CD4-positive, alpha-beta T cell (primary cell): ENCODE results near the gene GFY. TPM values are rescaled to one million over a fixed set of nuclear protein-coding genes. Genes with fewer than 3 reads are reported as not detected.

Source experiments
- ATAC-seq: fragments of 200-7000 bp; cut with Tn5 transposase; one replicate; pipeline ENCODE4 v1.10.0; 2022; ENCODE audit warnings: mild to moderate bottlenecking; ENCODE audit not compliant: poor library complexity
- CTCF ChIA-PET: fragments of 350-600 bp; sonication (Branson Sonifier 250); formaldehyde crosslinking; loops from one replicate; lab custom pipeline; 2021; ENCODE audit warnings: antibody characterized with exemption, inconsistent platforms; lab: Charles Lee
- POLR2A ChIA-PET: fragments of 350-600 bp; sonication (Branson Sonifier 250); formaldehyde crosslinking; loops from one replicate; lab custom pipeline; 2021; ENCODE audit warnings: antibody characterized with exemption, inconsistent platforms; lab: Charles Lee
- DNase-seq, 14 experiments: peaks; one replicate each; pipeline ENCODE4 v3.0.0-alpha.2; 2013 to 2020; ENCODE audit warnings: mixed read lengths in 2 of 14
- H3K27ac ChIP-seq, 2 donors: one replicate each; pipeline versions ENCODE4 v1.5.1 to v1.7.0; 2013; ENCODE audit warnings: low read length in 2 of 2, low read depth in 1 of 2, mild to moderate bottlenecking in 1 of 2
- H3K27me3 ChIP-seq, 2 experiments: 1 replicate in 1 of 2; 2 replicates in 1 of 2; pipeline versions ENCODE4 v1.6.1 to v1.7.0; 2013; ENCODE audit warnings: low read length in 2 of 2, control low read depth in 1 of 2, mild to moderate bottlenecking in 1 of 2, moderate library complexity in 1 of 2; ENCODE audit not compliant: insufficient read depth in 2 of 2, control insufficient read depth in 1 of 2
- H3K36me3 ChIP-seq: one replicate; pipeline ENCODE4 v1.6.1; 2013; ENCODE audit warnings: low read length, control low read depth; ENCODE audit not compliant: insufficient read depth
- H3K4me1 ChIP-seq: one replicate; pipeline ENCODE4 v1.6.1; 2013; ENCODE audit warnings: low read length, control low read depth; ENCODE audit not compliant: insufficient read depth
- H3K4me3 ChIP-seq: one replicate; pipeline ENCODE4 v1.5.1; 2013; ENCODE audit warnings: mild to moderate bottlenecking, low read length, moderate library complexity
- H3K9me3 ChIP-seq, 2 experiments: 1 replicate in 1 of 2; 2 replicates in 1 of 2; pipeline versions ENCODE4 v1.6.1 to v1.7.0; 2013; ENCODE audit warnings: low read length in 2 of 2, mild to moderate bottlenecking in 2 of 2, control low read depth in 1 of 2, moderate library complexity in 1 of 2; ENCODE audit not compliant: control insufficient read depth in 1 of 2, insufficient read depth in 1 of 2
- H3K27ac Mint-ChIP-seq: one replicate; pipeline ENCODE4 v1.8.0; 2020; ENCODE audit warnings: mixed read lengths
- H3K27me3 Mint-ChIP-seq: one replicate; pipeline ENCODE4 v1.8.0; 2021; ENCODE audit warnings: mixed read lengths
- H3K36me3 Mint-ChIP-seq: one replicate; pipeline ENCODE4 v1.8.0; 2021; ENCODE audit warnings: low read depth, mixed read lengths
- H3K4me1 Mint-ChIP-seq: one replicate; pipeline ENCODE4 v1.8.0; 2021; ENCODE audit warnings: low read depth, mixed read lengths
- H3K4me3 Mint-ChIP-seq: one replicate; pipeline ENCODE4 v1.8.0; 2020; ENCODE audit warnings: mild to moderate bottlenecking, mixed read lengths
- H3K9me3 Mint-ChIP-seq: one replicate; pipeline ENCODE4 v1.8.0; 2020; ENCODE audit warnings: mixed read lengths
- intact Hi-C, 2 experiments: fragments of 100-400 bp; cut with DNase I in 1 of 2; cut with micrococcal nuclease in 1 of 2; formaldehyde crosslinking; loops; one replicate each; pipeline versions ENCODE4 v1.15.1 to v1.9.0; 2023 to 2025; cut with DNase I, micrococcal nuclease
- total RNA-seq, 174 experiments: library from RNA in 2 of 174; stranded (reverse) in 2 of 174; gene quantifications; one replicate each; pipeline ENCODE4 v1.2.3 and lab custom pipeline; 2021 to 2026
- TF ChIP-seq, protein P1 (sequence below): fragments of 200-600 bp; IDR thresholded peaks from one replicate; pipeline ENCODE4 v1.8.0; 2022; ENCODE audit warnings: antibody characterized with exemption, mild to moderate bottlenecking

Gene GFY
- total RNA-seq, 2 experiments from 2014 or later, result not detected

DNA sequence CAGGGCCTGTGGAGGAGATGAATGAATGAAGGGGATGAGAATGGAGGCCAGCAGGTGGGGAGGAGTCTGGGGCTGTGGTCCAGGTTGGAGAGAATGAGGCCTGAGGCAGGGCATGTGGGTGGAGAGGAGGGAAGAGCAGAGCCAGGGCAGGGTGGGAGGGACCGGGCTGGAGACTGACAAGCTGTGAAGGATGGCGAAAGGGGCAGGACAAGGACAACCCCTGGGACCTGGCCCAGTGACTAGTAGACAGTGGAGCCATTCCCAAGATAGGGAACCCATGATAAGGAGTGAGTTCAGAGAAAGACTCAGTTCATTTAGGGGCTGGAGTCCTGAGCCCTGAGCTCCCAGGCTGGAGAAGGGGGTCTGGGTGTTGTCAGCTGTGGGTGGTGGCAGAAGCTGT lies 5.0 kb upstream of the GFY start:
- Mint-ChIP-seq H3K9me3 (no peaks in the 10 kb centered on the region), H3K27ac (no peak overlapping the region), H3K36me3 (no peaks in the 10 kb centered on the region), H3K4me3 (no peak overlapping the region), H3K27me3 (peaks cover 68% of the 10 kb centered on the region), H3K4me1 (peaks cover 47% of the 10 kb centered on the region)
- H3K27me3 ChIP-seq, result peaks cover 56 to 71% of the 10 kb centered on the region in 2 experiments
- peaks cover 0 to 12% of the 10 kb centered on the region in 2 experiments for H3K9me3 ChIP-seq
- POLR2A ChIA-PET, result interaction anchor here (1.3 to 4.2 kb wide), 2 partner anchors 10 to 14 kb away, joined by 3 to 20 read pairs; no protein-coding TSS in a partner anchor
- intact Hi-C loops, result no loop called here
- H3K4me1 ChIP-seq, result peaks cover 39% of the 10 kb centered on the region
- TF ChIP-seq, protein P1, sequence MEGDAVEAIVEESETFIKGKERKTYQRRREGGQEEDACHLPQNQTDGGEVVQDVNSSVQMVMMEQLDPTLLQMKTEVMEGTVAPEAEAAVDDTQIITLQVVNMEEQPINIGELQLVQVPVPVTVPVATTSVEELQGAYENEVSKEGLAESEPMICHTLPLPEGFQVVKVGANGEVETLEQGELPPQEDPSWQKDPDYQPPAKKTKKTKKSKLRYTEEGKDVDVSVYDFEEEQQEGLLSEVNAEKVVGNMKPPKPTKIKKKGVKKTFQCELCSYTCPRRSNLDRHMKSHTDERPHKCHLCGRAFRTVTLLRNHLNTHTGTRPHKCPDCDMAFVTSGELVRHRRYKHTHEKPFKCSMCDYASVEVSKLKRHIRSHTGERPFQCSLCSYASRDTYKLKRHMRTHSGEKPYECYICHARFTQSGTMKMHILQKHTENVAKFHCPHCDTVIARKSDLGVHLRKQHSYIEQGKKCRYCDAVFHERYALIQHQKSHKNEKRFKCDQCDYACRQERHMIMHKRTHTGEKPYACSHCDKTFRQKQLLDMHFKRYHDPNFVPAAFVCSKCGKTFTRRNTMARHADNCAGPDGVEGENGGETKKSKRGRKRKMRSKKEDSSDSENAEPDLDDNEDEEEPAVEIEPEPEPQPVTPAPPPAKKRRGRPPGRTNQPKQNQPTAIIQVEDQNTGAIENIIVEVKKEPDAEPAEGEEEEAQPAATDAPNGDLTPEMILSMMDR, result no peak
- H3K36me3 ChIP-seq, result no peaks in the 10 kb centered on the region
- no peak overlapping the region for H3K27ac ChIP-seq
- no peak overlapping the region for H3K4me3 ChIP-seq
- ATAC-seq, result no peak
- CTCF ChIA-PET, result interaction anchor here (1.7 to 1.9 kb wide), 2 partner anchors 28 to 50 kb away, joined by 4 to 5 read pairs; no protein-coding TSS in a partner anchor
- DNase-seq, result no peak

DNA sequence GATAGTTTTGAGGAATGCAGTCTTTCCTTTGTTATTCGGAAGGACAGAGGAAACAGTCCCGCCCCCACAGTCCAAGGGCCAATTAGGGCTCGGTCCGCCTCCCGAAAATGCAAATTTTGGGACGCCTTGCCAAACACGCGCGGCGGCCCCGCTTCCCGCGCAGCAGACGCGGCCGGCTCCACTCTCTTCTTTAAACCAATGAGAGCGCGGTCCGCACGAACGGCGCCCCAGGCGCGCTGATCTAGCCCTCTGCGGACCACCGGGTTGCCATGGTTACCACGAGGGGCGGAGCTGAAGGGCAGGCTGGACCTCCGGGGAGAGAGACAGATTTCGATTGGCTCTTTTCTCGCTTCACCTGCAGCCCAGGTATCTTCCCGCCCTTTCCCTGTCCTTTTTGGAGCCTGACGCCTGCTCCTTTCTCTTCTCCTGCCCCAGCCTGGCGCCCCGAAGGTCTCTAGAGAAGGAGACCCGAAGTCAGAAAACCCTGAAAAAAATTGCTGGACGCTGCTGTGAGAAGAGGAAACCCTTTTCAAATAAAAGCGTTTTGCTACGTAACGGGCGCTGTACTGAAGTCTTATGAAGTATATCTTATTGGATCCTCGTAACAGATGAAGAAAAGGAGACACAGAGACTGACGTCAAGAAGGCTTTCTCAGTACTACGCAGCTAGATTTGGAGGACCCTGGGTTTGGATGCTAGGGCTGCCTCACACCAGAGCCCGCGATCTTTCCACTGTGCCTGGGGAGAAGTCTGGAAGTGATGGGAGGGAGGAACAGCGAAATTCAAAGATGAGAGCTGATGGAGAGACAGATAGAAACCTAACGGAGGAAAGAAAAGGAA lies 3.9 kb upstream of the GFY start:
- Mint-ChIP-seq H3K4me1 (peaks cover 53% of the 10 kb centered on the region), H3K27me3 (peaks cover 79% of the 10 kb centered on the region), H3K9me3 (no peaks in the 10 kb centered on the region), H3K27ac (no peak overlapping the region), H3K4me3 (peak overlapping the region; percentile 79), H3K36me3 (no peaks in the 10 kb centered on the region)
- TF ChIP-seq, protein P1, result no peak
- CTCF ChIA-PET, result interaction anchor here (0.5 to 1.9 kb wide), 5 partner anchors 29 to 295 kb away, joined by 3 to 5 read pairs (median 4); no protein-coding TSS in a partner anchor
- Histone ChIP-seq H3K4me1 (peaks cover 45% of the 10 kb centered on the region), H3K36me3 (no peaks in the 10 kb centered on the region), H3K27ac (no peak overlapping the region), H3K27me3 (peaks cover 65 to 82% of the 10 kb centered on the region in 2 experiments), H3K9me3 (peaks cover 0 to 17% of the 10 kb centered on the region in 2 experiments), H3K4me3 (no peak overlapping the region)
- DNase-seq, result peak in 5 of 14 experiments; percentile 31 to 64 (median 57)
- POLR2A ChIA-PET, result interaction anchor here (1.3 to 4.2 kb wide), 2 partner anchors 11 to 13 kb away, joined by 3 to 20 read pairs; no protein-coding TSS in a partner anchor
- intact Hi-C loops, result loop anchor here in 1 of 2 experiments (1.0 kb wide), 1 partner anchor 29 kb away; no protein-coding TSS in a partner anchor
- ATAC-seq, result peak; percentile 45

DNA sequence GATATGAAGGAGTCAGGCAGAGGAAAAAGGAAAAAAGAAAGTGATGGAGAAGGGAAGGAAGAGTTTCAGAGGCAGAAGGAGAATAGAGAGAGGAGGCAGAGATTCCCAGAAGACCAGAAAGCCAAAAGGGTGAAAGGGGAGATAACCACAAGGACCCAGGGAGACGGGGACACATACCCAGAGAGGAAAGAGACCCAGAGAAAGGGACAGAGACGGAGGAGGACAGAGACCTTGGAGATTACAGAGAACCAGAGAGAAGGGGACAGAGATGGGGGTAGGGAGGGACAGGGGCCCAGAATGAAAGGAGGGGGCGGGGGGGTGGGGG lies 3.3 kb upstream of the GFY start:
- ChIA-PET POLR2A (interaction anchor here (4.2 kb wide), 1 partner anchor 11 kb away, joined by 20 read pairs; no protein-coding TSS in a partner anchor), CTCF (interaction anchor here (0.6 to 1.2 kb wide), 4 partner anchors 12 to 48 kb away, joined by 3 to 6 read pairs (median 4); no protein-coding TSS in a partner anchor)
- ATAC-seq (no peak), DNase-seq (no peak)
- intact Hi-C loops, result loop anchor here in 1 of 2 experiments (1.0 to 2.0 kb wide), 2 partner anchors 13 to 30 kb away; no protein-coding TSS in a partner anchor
- H3K4me1 Mint-ChIP-seq, result peaks cover 59% of the 10 kb centered on the region
- H3K27me3 Mint-ChIP-seq, result peaks cover 85% of the 10 kb centered on the region
- H3K36me3 ChIP-seq, result no peaks in the 10 kb centered on the region
- H3K27ac ChIP-seq, result no peak overlapping the region
- no peak overlapping the region for H3K4me3 ChIP-seq
- H3K9me3 ChIP-seq, result peaks cover 0 to 21% of the 10 kb centered on the region in 2 experiments
- TF ChIP-seq, protein P1, result no peak
- peaks cover 50% of the 10 kb centered on the region for H3K4me1 ChIP-seq
- peak overlapping the region; percentile 79 for H3K4me3 Mint-ChIP-seq
- no peaks in the 10 kb centered on the region for H3K36me3 Mint-ChIP-seq
- no peaks in the 10 kb centered on the region for H3K9me3 Mint-ChIP-seq
- no peak overlapping the region for H3K27ac Mint-ChIP-seq
- peaks cover 68 to 88% of the 10 kb centered on the region in 2 experiments for H3K27me3 ChIP-seq
